B cell (primary cell): ENCODE data around the gene APLF.

Experiments used
- CTCF ChIP-seq: fragments of 200-600 bp; IDR thresholded peaks from one replicate; pipeline ENCODE4 v1.8.0; 2022; ENCODE audit warnings: antibody characterized with exemption, mild to moderate bottlenecking
- EZH2 ChIP-seq: IDR thresholded peaks from 2 replicates; pipeline ENCODE4 v1.6.1; 2012; ENCODE audit warnings: borderline replicate concordance, low read depth, mild to moderate bottlenecking, moderate library complexity, low read length; ENCODE audit not compliant: insufficient read depth, poor library complexity, severe bottlenecking

DNA sequence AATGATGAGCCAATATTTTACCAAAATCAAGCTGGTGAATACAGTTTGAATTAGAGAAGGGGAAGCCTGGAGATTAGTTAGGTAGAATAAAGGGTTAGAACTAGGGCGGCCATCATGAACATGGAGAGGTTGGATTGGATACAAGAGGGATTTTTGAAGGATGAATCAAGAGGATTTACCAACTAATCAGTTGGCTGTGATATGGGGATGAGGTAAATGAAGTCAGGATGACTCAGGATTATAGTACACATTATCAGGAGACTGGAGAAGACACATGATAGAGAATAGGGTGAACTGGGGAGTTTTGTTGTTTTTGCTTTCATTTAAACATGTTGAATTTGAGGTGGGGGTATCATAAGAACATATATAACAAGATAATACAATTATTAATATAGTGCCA, 102.2 kb downstream of the APLF start:
- TF ChIP-seq CTCF (no peak), EZH2 (no peak)
